Gastroesophageal sphincter (tissue), 3 donors: ENCODE results near the gene GRID1.

Source experiments
- CTCF ChIP-seq, 4 experiments: fragments of 200-600 bp in 2 of 4; fragments of 450-650 bp in 2 of 4; sonication (generic) in 1 of 4; IDR thresholded peaks; one replicate each; pipeline ENCODE4 v1.5.1; 2017 to 2019; ENCODE audit warnings: antibody characterized with exemption in 4 of 4, mild to moderate bottlenecking in 2 of 4, moderate library complexity in 2 of 4
- EP300 ChIP-seq: sonication (generic); formaldehyde crosslinking; IDR thresholded peaks from one replicate; pipeline ENCODE4 v1.6.1; 2017; ENCODE audit warnings: antibody characterized with exemption, mild to moderate bottlenecking
- POLR2A ChIP-seq, 2 donors: fragments of 450-650 bp; IDR thresholded peaks; one replicate each; pipeline ENCODE4 v1.6.1; 2017; ENCODE audit warnings: antibody characterized with exemption in 2 of 2, mild to moderate bottlenecking in 2 of 2, moderate library complexity in 1 of 2
- POLR2AphosphoS5 ChIP-seq: sonication (generic); formaldehyde crosslinking; IDR thresholded peaks from one replicate; pipeline ENCODE4 v1.6.1; 2017; ENCODE audit warnings: antibody characterized with exemption

DNA sequence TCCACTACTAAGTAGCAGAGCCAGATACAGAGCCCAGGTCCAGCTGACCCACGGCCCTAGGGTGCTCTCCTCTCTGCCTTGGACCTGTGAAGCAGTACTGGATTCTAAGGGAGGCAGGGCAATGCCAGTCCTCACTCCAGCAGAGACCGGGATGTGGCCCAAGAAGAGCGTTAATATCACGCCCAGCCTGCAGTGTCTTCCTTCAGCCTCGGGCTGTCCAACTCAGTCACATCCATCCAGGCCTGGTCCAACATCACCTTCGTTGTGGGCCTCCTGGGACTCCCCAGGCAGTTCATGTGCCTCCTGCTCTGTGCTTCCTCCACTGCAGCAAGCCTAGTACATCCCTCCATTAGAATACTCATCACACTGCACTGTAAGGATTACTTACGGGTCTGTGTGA is 114.5 kb downstream of the GRID1 start:
- no peak for TF ChIP-seq POLR2AphosphoS5
- no peak for TF ChIP-seq CTCF (IDR thresholded peaks at IDR 0.05)
- no peak for TF ChIP-seq POLR2A (IDR thresholded peaks at IDR 0.05)
- no peak for TF ChIP-seq EP300
